ENCODE data around the gene NCAPG2. TPM values are rescaled to one million over a fixed set of nuclear protein-coding genes. Genes with fewer than 3 reads are reported as not detected.

The NCAPG2 gene
- total RNA-seq, 4 donors from 2014 or later = 7.3 to 23.1 (median 13.7) TPM

GRCh38 chr7:158722574-158723237, 18.1 kb upstream of the NCAPG2 start:
- no peak overlapping the region for H3K4me3 ChIP-seq
- DNase-seq = no peak
- WGBS, 2 donors = 81 to 94% methylated on average over 4 to 6 of the region's 6 CpGs
- no peak for TF ChIP-seq POLR2A (IDR thresholded peaks at IDR 0.05)
- no peak for TF ChIP-seq CTCF (IDR thresholded peaks at IDR 0.05)
- H3K27ac ChIP-seq = no peak overlapping the region
- intact Hi-C loops (cut with DNase I) = no loop called here
- H3K4me1 ChIP-seq = no peaks in the 10 kb centered on the region
- H3K27me3 ChIP-seq = no peaks in the 10 kb centered on the region
- H3K9me3 ChIP-seq = no peaks in the 10 kb centered on the region
- H3K36me3 ChIP-seq = no peaks in the 10 kb centered on the region

- intact Hi-C loops (cut with DNase I) = no loop called here
- TF ChIP-seq POLR2A (IDR thresholded peaks at IDR 0.05) (no peak), CTCF (IDR thresholded peaks at IDR 0.05) (no peak)
- H3K27me3 ChIP-seq = no peaks in the 10 kb centered on the region
- no peak overlapping the region for H3K27ac ChIP-seq
- H3K4me1 ChIP-seq = no peaks in the 10 kb centered on the region
- no peak for DNase-seq
- H3K4me3 ChIP-seq = no peak overlapping the region
- WGBS, 2 donors = 73 to 76% methylated on average over 9 of the region's 9 CpGs
- no peaks in the 10 kb centered on the region for H3K36me3 ChIP-seq
- H3K9me3 ChIP-seq = no peaks in the 10 kb centered on the region
These were observed 15.5 kb upstream of the NCAPG2 start for GRCh38 chr7:158720112-158720511.

GRCh38 chr7:158716802-158717201, 12.2 kb upstream of the NCAPG2 start:
- 78 to 88% methylated on average over 1 of the region's 1 CpG for WGBS, 2 donors
- Histone ChIP-seq H3K4me1 (no peaks in the 10 kb centered on the region), H3K9me3 (no peaks in the 10 kb centered on the region), H3K36me3 (no peaks in the 10 kb centered on the region), H3K27ac (no peak overlapping the region), H3K4me3 (no peak overlapping the region), H3K27me3 (no peaks in the 10 kb centered on the region)
- TF ChIP-seq POLR2A (IDR thresholded peaks at IDR 0.05) (no peak), CTCF (IDR thresholded peaks at IDR 0.05) (no peak)
- DNase-seq = no peak
- intact Hi-C loops (cut with DNase I) = no loop called here

GRCh38 chr7:158710651-158711102, 6.1 kb upstream of the NCAPG2 start:
- no peaks in the 10 kb centered on the region for H3K36me3 ChIP-seq
- no peak for DNase-seq
- intact Hi-C loops (cut with DNase I) = no loop called here
- H3K4me1 ChIP-seq = peaks cover 0 to 8% (median under 1%) of the 10 kb centered on the region in 3 donors
- H3K4me3 ChIP-seq = no peak overlapping the region
- H3K27ac ChIP-seq = no peak overlapping the region
- no peaks in the 10 kb centered on the region for H3K27me3 ChIP-seq
- WGBS, 2 donors = 32 to 70% methylated on average over 3 to 7 of the region's 7 CpGs
- no peaks in the 10 kb centered on the region for H3K9me3 ChIP-seq
- TF ChIP-seq CTCF (IDR thresholded peaks at IDR 0.05) (no peak), POLR2A (IDR thresholded peaks at IDR 0.05) (no peak)

GRCh38 chr7:158707610-158708009, 3.0 kb upstream of the NCAPG2 start:
- Histone ChIP-seq H3K27me3 (no peaks in the 10 kb centered on the region), H3K36me3 (no peaks in the 10 kb centered on the region), H3K27ac (no peak overlapping the region), H3K4me1 (peaks cover 5 to 31% (median 17%) of the 10 kb centered on the region in 3 donors), H3K4me3 (no peak overlapping the region), H3K9me3 (no peaks in the 10 kb centered on the region)
- intact Hi-C loops (cut with DNase I) = loop anchor here (10.0 kb wide), 1 partner anchor 127 kb away; no protein-coding TSS in a partner anchor
- DNase-seq = no peak
- TF ChIP-seq CTCF (IDR thresholded peaks at IDR 0.05) (no peak), POLR2A (IDR thresholded peaks at IDR 0.05) (no peak)
- WGBS, 2 donors = 70 to 90% methylated on average over 2 to 4 of the region's 4 CpGs
